ENCODE measurements around the gene EPHA7. TPM values are rescaled to one million over a fixed set of nuclear protein-coding genes. Genes with fewer than 3 reads are reported as not detected.
A peak's percentile ranks its signal among the peaks of the same experiment; 100 is the strongest.

The EPHA7 gene
- total RNA-seq, 1 donor from 2014 or later = 12.4 TPM

- Mint-ChIP-seq H3K9me3 (peaks cover 6% of the 10 kb centered on the region), H3K27me3 (ENCODE audit: low read depth) (no peaks in the 10 kb centered on the region), H3K36me3 (no peaks in the 10 kb centered on the region), H3K4me1 (no peaks in the 10 kb centered on the region), H3K27ac (no peak overlapping the region), H3K4me3 (no peak overlapping the region)
- no peak for TF ChIP-seq CTCF (IDR thresholded peaks at IDR 0.05; ENCODE audit: unreplicated experiment)
- no peak for DNase-seq (ENCODE audit: low spot score in 2 of 2, unreplicated experiment in 2 of 2)
These were observed 123.7 kb downstream of the EPHA7 start for GRCh38 chr6:93295631-93296030.

GRCh38 chr6:93294879-93295278, 124.5 kb downstream of the EPHA7 start:
- Mint-ChIP-seq H3K36me3 (no peaks in the 10 kb centered on the region), H3K4me3 (no peak overlapping the region), H3K4me1 (no peaks in the 10 kb centered on the region), H3K27me3 (ENCODE audit: low read depth) (no peaks in the 10 kb centered on the region), H3K9me3 (peaks cover 6% of the 10 kb centered on the region), H3K27ac (no peak overlapping the region)
- no peak for TF ChIP-seq CTCF (IDR thresholded peaks at IDR 0.05; ENCODE audit: unreplicated experiment)
- DNase-seq (ENCODE audit: low spot score in 2 of 2, unreplicated experiment in 2 of 2) = no peak

GRCh38 chr6:93293872-93294271, 125.5 kb downstream of the EPHA7 start:
- no peaks in the 10 kb centered on the region for H3K4me1 Mint-ChIP-seq
- no peak for DNase-seq (ENCODE audit: low spot score in 2 of 2, unreplicated experiment in 2 of 2)
- H3K36me3 Mint-ChIP-seq = no peaks in the 10 kb centered on the region
- no peak for TF ChIP-seq CTCF (IDR thresholded peaks at IDR 0.05; ENCODE audit: unreplicated experiment)
- H3K9me3 Mint-ChIP-seq = no peaks in the 10 kb centered on the region
- no peak overlapping the region for H3K4me3 Mint-ChIP-seq
- H3K27ac Mint-ChIP-seq = no peak overlapping the region
- no peaks in the 10 kb centered on the region for H3K27me3 Mint-ChIP-seq (ENCODE audit: low read depth)

- Mint-ChIP-seq H3K36me3 (no peaks in the 10 kb centered on the region), H3K4me1 (no peaks in the 10 kb centered on the region), H3K9me3 (no peaks in the 10 kb centered on the region), H3K27me3 (ENCODE audit: low read depth) (no peaks in the 10 kb centered on the region), H3K27ac (no peak overlapping the region), H3K4me3 (no peak overlapping the region)
- no peak for TF ChIP-seq CTCF (IDR thresholded peaks at IDR 0.05; ENCODE audit: unreplicated experiment)
- no peak for DNase-seq (ENCODE audit: low spot score in 2 of 2, unreplicated experiment in 2 of 2)
These were observed 125.9 kb downstream of the EPHA7 start for GRCh38 chr6:93293460-93293859.

GRCh38 chr6:93282521-93283031, 136.8 kb downstream of the EPHA7 start:
- no peaks in the 10 kb centered on the region for H3K27me3 Mint-ChIP-seq (ENCODE audit: low read depth)
- no peaks in the 10 kb centered on the region for H3K4me1 Mint-ChIP-seq
- H3K27ac Mint-ChIP-seq = no peak overlapping the region
- peaks cover 10% of the 10 kb centered on the region for H3K9me3 Mint-ChIP-seq
- no peak for TF ChIP-seq CTCF (IDR thresholded peaks at IDR 0.05; ENCODE audit: unreplicated experiment)
- H3K4me3 Mint-ChIP-seq = no peak overlapping the region
- peaks cover 4% of the 10 kb centered on the region for H3K36me3 Mint-ChIP-seq
- DNase-seq (ENCODE audit: low spot score in 2 of 2, unreplicated experiment in 2 of 2) = peak in 1 of 2 experiments; percentile 12

GRCh38 chr6:93278241-93278640, 141.1 kb downstream of the EPHA7 start:
- H3K4me1 Mint-ChIP-seq = peaks cover 2% of the 10 kb centered on the region
- no peak for TF ChIP-seq CTCF (IDR thresholded peaks at IDR 0.05; ENCODE audit: unreplicated experiment)
- no peak overlapping the region for H3K4me3 Mint-ChIP-seq
- H3K9me3 Mint-ChIP-seq = peaks cover 2% of the 10 kb centered on the region
- no peak overlapping the region for H3K27ac Mint-ChIP-seq
- no peaks in the 10 kb centered on the region for H3K27me3 Mint-ChIP-seq (ENCODE audit: low read depth)
- no peak for DNase-seq (ENCODE audit: low spot score in 2 of 2, unreplicated experiment in 2 of 2)
- H3K36me3 Mint-ChIP-seq = no peaks in the 10 kb centered on the region

Data from mesothelial cell of epicardium (in vitro differentiated cells).